ENCODE measurements around the gene FARS2. TPM values are rescaled to one million over a fixed set of nuclear protein-coding genes. Genes with fewer than 3 reads are reported as not detected.

The FARS2 gene
- total RNA-seq, 2 experiments from 2014 or later, result 15.7 to 18.5 TPM

- CTCF ChIA-PET, result interaction anchor here (1.7 kb wide), 1 partner anchor 22 kb away, joined by 8 read pairs; no protein-coding TSS in a partner anchor
- H3K4me3 Mint-ChIP-seq, result no peak overlapping the region
- no peak for DNase-seq
- POLR2A ChIA-PET, result interaction anchor here (1.8 to 7.8 kb wide), 2 partner anchors 20 to 22 kb away, joined by 10 to 41 read pairs; partner anchors contain the start of genes FARS2 and LYRM4
- H3K4me1 Mint-ChIP-seq (ENCODE audit: low read depth), result peaks cover 44% of the 10 kb centered on the region
- no peak overlapping the region for H3K27ac Mint-ChIP-seq
- no peaks in the 10 kb centered on the region for H3K27me3 Mint-ChIP-seq
- TF ChIP-seq, protein P1, sequence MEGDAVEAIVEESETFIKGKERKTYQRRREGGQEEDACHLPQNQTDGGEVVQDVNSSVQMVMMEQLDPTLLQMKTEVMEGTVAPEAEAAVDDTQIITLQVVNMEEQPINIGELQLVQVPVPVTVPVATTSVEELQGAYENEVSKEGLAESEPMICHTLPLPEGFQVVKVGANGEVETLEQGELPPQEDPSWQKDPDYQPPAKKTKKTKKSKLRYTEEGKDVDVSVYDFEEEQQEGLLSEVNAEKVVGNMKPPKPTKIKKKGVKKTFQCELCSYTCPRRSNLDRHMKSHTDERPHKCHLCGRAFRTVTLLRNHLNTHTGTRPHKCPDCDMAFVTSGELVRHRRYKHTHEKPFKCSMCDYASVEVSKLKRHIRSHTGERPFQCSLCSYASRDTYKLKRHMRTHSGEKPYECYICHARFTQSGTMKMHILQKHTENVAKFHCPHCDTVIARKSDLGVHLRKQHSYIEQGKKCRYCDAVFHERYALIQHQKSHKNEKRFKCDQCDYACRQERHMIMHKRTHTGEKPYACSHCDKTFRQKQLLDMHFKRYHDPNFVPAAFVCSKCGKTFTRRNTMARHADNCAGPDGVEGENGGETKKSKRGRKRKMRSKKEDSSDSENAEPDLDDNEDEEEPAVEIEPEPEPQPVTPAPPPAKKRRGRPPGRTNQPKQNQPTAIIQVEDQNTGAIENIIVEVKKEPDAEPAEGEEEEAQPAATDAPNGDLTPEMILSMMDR (IDR thresholded peaks at IDR 0.05), result no peak
- peaks cover 6% of the 10 kb centered on the region for H3K36me3 Mint-ChIP-seq (ENCODE audit: low read depth)
- no peak for ATAC-seq
- H3K9me3 Mint-ChIP-seq, result no peaks in the 10 kb centered on the region
- intact Hi-C loops (cut with micrococcal nuclease), result no loop called here
Observed at GRCh38 chr6:5280920-5281319, 19.6 kb downstream of the FARS2 start.

GRCh38 chr6:5282191-5282623 lies 20.9 kb downstream of the FARS2 start:
- POLR2A ChIA-PET, result no interaction called here
- DNase-seq (no peak), ATAC-seq (no peak)
- intact Hi-C loops (cut with micrococcal nuclease), result no loop called here
- Mint-ChIP-seq H3K27me3 (no peaks in the 10 kb centered on the region), H3K27ac (no peak overlapping the region), H3K4me1 (ENCODE audit: low read depth) (peaks cover 47% of the 10 kb centered on the region), H3K36me3 (ENCODE audit: low read depth) (peaks cover 6% of the 10 kb centered on the region), H3K9me3 (no peaks in the 10 kb centered on the region), H3K4me3 (no peak overlapping the region)
- CTCF ChIA-PET, result no interaction called here
- TF ChIP-seq, protein P1 (IDR thresholded peaks at IDR 0.05), result no peak

- Mint-ChIP-seq H3K27ac (no peak overlapping the region), H3K4me1 (ENCODE audit: low read depth) (peaks cover 41% of the 10 kb centered on the region), H3K36me3 (ENCODE audit: low read depth) (no peaks in the 10 kb centered on the region), H3K4me3 (no peak overlapping the region), H3K27me3 (no peaks in the 10 kb centered on the region), H3K9me3 (no peaks in the 10 kb centered on the region)
- CTCF ChIA-PET, result interaction anchor here (2.4 kb wide), 1 partner anchor 18 kb away, joined by 10 read pairs; no protein-coding TSS in a partner anchor
- intact Hi-C loops (cut with micrococcal nuclease), result no loop called here
- DNase-seq (no peak), ATAC-seq (no peak)
- TF ChIP-seq, protein P1 (IDR thresholded peaks at IDR 0.05), result no peak
- POLR2A ChIA-PET, result interaction anchor here (1.2 to 2.7 kb wide), 3 partner anchors 18 to 27 kb away, joined by 3 to 7 read pairs (median 3); partner anchors contain the start of gene LYRM4
Observed at GRCh38 chr6:5285081-5285480, 23.8 kb downstream of the FARS2 start.

DNA sequence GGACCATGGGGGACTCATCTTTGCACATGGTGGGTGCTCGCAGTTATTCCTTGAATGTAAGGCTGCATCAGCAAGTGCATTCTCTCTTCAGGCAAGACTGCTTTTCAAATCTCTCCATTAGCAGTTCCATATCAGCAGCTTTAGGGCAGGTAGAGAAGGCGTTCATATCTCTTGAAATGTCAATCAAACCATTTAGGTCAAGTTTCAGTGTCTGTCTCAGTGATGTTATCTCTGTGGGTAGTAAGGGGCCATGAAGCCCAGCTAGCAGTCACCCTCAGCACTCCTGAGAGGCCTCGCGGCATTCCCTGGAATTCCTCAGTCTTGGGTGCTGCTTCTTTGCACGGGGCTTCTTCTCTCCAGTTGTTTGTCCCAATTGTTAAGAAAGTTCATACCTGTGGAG lies 24.2 kb downstream of the FARS2 start:
- CTCF ChIA-PET, result interaction anchor here (2.4 kb wide), 1 partner anchor 17 kb away, joined by 10 read pairs; no protein-coding TSS in a partner anchor
- H3K27ac Mint-ChIP-seq, result no peak overlapping the region
- H3K27me3 Mint-ChIP-seq, result no peaks in the 10 kb centered on the region

GRCh38 chr6:5286780-5287179 lies 25.5 kb downstream of the FARS2 start:
- Mint-ChIP-seq H3K4me3 (no peak overlapping the region), H3K4me1 (ENCODE audit: low read depth) (peaks cover 36% of the 10 kb centered on the region), H3K9me3 (no peaks in the 10 kb centered on the region), H3K27me3 (no peaks in the 10 kb centered on the region), H3K36me3 (ENCODE audit: low read depth) (no peaks in the 10 kb centered on the region), H3K27ac (no peak overlapping the region)
- DNase-seq (no peak), ATAC-seq (no peak)
- TF ChIP-seq, protein P1 (IDR thresholded peaks at IDR 0.05), result no peak
- ChIA-PET POLR2A (no interaction called here), CTCF (interaction anchor here (1.7 to 2.4 kb wide), 2 partner anchors 16 to 143 kb away, joined by 5 to 8 read pairs; no protein-coding TSS in a partner anchor)
- intact Hi-C loops (cut with micrococcal nuclease), result no loop called here

More for the DNA sequence above, 24.2 kb downstream of the FARS2 start:
- POLR2A ChIA-PET, result interaction anchor here (1.2 to 2.7 kb wide), 3 partner anchors 17 to 28 kb away, joined by 3 to 7 read pairs (median 3); partner anchors contain the start of gene LYRM4
- TF ChIP-seq, protein P1 (IDR thresholded peaks at IDR 0.05), result no peak
- no peaks in the 10 kb centered on the region for H3K36me3 Mint-ChIP-seq (ENCODE audit: low read depth)
- intact Hi-C loops (cut with micrococcal nuclease), result no loop called here
- H3K4me1 Mint-ChIP-seq (ENCODE audit: low read depth), result peaks cover 38% of the 10 kb centered on the region
- DNase-seq (no peak), ATAC-seq (no peak)
- H3K9me3 Mint-ChIP-seq, result no peaks in the 10 kb centered on the region
- H3K4me3 Mint-ChIP-seq, result no peak overlapping the region

All from activated CD8-positive, alpha-beta T cell treated with anti-CD3 and anti-CD28 coated beads for 36 hours (primary cell).